Panc1 (cell line): ENCODE results near the gene ACOXL. TPM values are rescaled to one million over a fixed set of nuclear protein-coding genes. Genes with fewer than 3 reads are reported as not detected.

Source experiments
- ATAC-seq: fragments of 200-7000 bp; cut with Tn5 transposase; 2 replicates; pipeline ENCODE4 v1.9.1; 2020; ENCODE audit warnings: mild to moderate bottlenecking, moderate library complexity
- BruUV-seq: library from RNA; stranded (reverse); fragments of 400-500 nt; replicated peaks from 2 replicates; lab custom pipeline; 2021; lab: Mats Ljungman, UMichigan
- CTCF ChIA-PET: fragments of 300-600 bp; sonication (Branson Sonifier 250); formaldehyde crosslinking; loops from one replicate; lab custom pipeline; 2022; ENCODE audit warnings: antibody characterized with exemption; lab: Charles Lee
- POLR2A ChIA-PET: fragments of 300-600 bp; sonication (Branson Sonifier 250); formaldehyde crosslinking; loops from one replicate; lab custom pipeline; 2022; ENCODE audit warnings: antibody characterized with exemption; lab: Charles Lee
- DNase-seq: peaks from one replicate; pipeline ENCODE4 v3.0.0-alpha.2; 2010; ENCODE audit warnings: low read depth, low spot score
- H3K27ac ChIP-seq: 2 replicates; pipeline ENCODE4 v1.5.1; 2011; ENCODE audit warnings: mild to moderate bottlenecking, low read length, inconsistent platforms
- H3K27me3 ChIP-seq: fragments of 200-500 bp; sonication (Bioruptor generic); 2 replicates; pipeline ENCODE4 v1.6.0; 2014; ENCODE audit warnings: low read length, inconsistent platforms; ENCODE audit not compliant: control insufficient read depth, insufficient read depth
- H3K36me3 ChIP-seq: fragments of 200-500 bp; sonication (Bioruptor generic); 2 replicates; pipeline ENCODE4 v1.5.1; 2014; ENCODE audit warnings: inconsistent platforms, mild to moderate bottlenecking, low read length, moderate library complexity; ENCODE audit not compliant: control insufficient read depth, insufficient read depth
- H3K4me1 ChIP-seq: 2 replicates; pipeline ENCODE4 v1.5.1; 2011; ENCODE audit warnings: inconsistent platforms, mild to moderate bottlenecking, low read length, moderate library complexity; ENCODE audit not compliant: control insufficient read depth, insufficient read depth
- H3K4me3 ChIP-seq, 2 experiments: 2 replicates each; pipeline ENCODE4 v1.5.1; 2011 to 2012; ENCODE audit warnings: low read depth in 2 of 2, low read length in 2 of 2, mild to moderate bottlenecking in 2 of 2, inconsistent platforms in 1 of 2, moderate library complexity in 1 of 2
- H3K9me3 ChIP-seq: fragments of 200-500 bp; sonication (Bioruptor generic); 2 replicates; pipeline ENCODE4 v1.5.1; 2014; ENCODE audit warnings: low read depth, mild to moderate bottlenecking, inconsistent platforms, low read length, moderate library complexity; ENCODE audit not compliant: control insufficient read depth, insufficient read depth
- POLR2AphosphoS5 ChIP-seq: IDR thresholded peaks from 2 replicates; pipeline ENCODE4 v1.6.1; 2012; ENCODE audit warnings: mild to moderate bottlenecking, low read depth, low read length, moderate library complexity
- SIN3A ChIP-seq: IDR thresholded peaks from 2 replicates; pipeline ENCODE4 v1.6.1; 2012; ENCODE audit warnings: low read depth, mild to moderate bottlenecking, low read length, moderate library complexity, borderline replicate concordance; ENCODE audit not compliant: insufficient read depth
- TCF7L2 ChIP-seq: IDR thresholded peaks from 2 replicates; pipeline ENCODE4 v1.6.1; 2011; ENCODE audit warnings: mild to moderate bottlenecking, low read depth, low read length, inconsistent platforms
- in situ Hi-C: cut with HindIII; loops from 2 replicates; pipeline ENCODE4 v1.10.0; 2016; ENCODE audit warnings: low sequenced_read_pairs, low pct_unique_long_range_greater_than_20kb
- intact Hi-C: fragments of 100-400 bp; cut with micrococcal nuclease; formaldehyde crosslinking; loops from one replicate; pipeline ENCODE4 v1.10.0; 2022; ENCODE audit not compliant: unreplicated experiment
- total RNA-seq: library from RNA; stranded (reverse); gene quantifications from one replicate; pipeline ENCODE4 v1.2.1, GENCODE V29; 2021; ENCODE audit not compliant: unreplicated experiment
- TF ChIP-seq, protein P1 (sequence below), 2 experiments: IDR thresholded peaks; 2 replicates each; pipeline ENCODE4 v1.6.1; 2011 to 2012; ENCODE audit warnings: low read depth in 2 of 2, control low read depth in 1 of 2, low read length in 1 of 2, mild to moderate bottlenecking in 1 of 2, moderate library complexity in 1 of 2; ENCODE audit not compliant: insufficient read depth in 1 of 2
- TF ChIP-seq, protein P2 (sequence below): fragments of 450-650 bp; IDR thresholded peaks from 2 replicates; pipeline ENCODE4 v1.5.1; 2017; ENCODE audit warnings: mild to moderate bottlenecking

ACOXL gene
- total RNA-seq, 1 experiment from 2014 or later, result 4.9 TPM

DNA sequence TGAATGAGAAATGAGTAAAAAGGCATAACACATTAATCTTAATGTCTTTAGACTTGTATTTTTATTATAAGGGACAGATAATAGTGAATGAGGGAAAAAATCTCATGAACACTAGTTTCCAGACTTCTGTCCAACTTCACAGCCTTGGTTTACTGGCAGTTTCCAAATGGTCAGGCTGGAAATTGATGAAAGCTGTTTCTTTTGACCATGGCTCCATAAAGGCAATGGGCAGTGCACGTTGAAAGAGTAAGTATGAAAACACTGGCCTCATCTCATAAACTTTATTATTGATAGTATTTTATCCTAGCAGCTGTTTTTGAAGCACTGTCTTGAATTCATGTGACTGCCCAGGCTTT, 411.4 kb downstream of the ACOXL start:
- CTCF ChIA-PET, result no interaction called here
- BruUV-seq, result no TSS peak
- Histone ChIP-seq H3K27me3 (no peaks in the 10 kb centered on the region), H3K27ac (no peak overlapping the region), H3K4me1 (0 out of 2 replicates have a peak, but pooled peaks cover 3% of the 10 kb centered on the region), H3K4me3 (no peak overlapping the region), H3K9me3 (no peaks in the 10 kb centered on the region), H3K36me3 (peaks cover 9% of the 10 kb centered on the region)
- no peak for DNase-seq
- POLR2A ChIA-PET, result no interaction called here
- intact Hi-C loops, result no loop called here
- no peak for ATAC-seq
- TF ChIP-seq SIN3A, result no peak
- no peak for TF ChIP-seq POLR2AphosphoS5
- TF ChIP-seq, protein P1, sequence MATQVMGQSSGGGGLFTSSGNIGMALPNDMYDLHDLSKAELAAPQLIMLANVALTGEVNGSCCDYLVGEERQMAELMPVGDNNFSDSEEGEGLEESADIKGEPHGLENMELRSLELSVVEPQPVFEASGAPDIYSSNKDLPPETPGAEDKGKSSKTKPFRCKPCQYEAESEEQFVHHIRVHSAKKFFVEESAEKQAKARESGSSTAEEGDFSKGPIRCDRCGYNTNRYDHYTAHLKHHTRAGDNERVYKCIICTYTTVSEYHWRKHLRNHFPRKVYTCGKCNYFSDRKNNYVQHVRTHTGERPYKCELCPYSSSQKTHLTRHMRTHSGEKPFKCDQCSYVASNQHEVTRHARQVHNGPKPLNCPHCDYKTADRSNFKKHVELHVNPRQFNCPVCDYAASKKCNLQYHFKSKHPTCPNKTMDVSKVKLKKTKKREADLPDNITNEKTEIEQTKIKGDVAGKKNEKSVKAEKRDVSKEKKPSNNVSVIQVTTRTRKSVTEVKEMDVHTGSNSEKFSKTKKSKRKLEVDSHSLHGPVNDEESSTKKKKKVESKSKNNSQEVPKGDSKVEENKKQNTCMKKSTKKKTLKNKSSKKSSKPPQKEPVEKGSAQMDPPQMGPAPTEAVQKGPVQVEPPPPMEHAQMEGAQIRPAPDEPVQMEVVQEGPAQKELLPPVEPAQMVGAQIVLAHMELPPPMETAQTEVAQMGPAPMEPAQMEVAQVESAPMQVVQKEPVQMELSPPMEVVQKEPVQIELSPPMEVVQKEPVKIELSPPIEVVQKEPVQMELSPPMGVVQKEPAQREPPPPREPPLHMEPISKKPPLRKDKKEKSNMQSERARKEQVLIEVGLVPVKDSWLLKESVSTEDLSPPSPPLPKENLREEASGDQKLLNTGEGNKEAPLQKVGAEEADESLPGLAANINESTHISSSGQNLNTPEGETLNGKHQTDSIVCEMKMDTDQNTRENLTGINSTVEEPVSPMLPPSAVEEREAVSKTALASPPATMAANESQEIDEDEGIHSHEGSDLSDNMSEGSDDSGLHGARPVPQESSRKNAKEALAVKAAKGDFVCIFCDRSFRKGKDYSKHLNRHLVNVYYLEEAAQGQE (IDR thresholded peaks at IDR 0.05; ENCODE audit: insufficient read depth in 1 of 2, low read depth in 2 of 2, low read length in 1 of 2), result no peak
- TF ChIP-seq, protein P2, sequence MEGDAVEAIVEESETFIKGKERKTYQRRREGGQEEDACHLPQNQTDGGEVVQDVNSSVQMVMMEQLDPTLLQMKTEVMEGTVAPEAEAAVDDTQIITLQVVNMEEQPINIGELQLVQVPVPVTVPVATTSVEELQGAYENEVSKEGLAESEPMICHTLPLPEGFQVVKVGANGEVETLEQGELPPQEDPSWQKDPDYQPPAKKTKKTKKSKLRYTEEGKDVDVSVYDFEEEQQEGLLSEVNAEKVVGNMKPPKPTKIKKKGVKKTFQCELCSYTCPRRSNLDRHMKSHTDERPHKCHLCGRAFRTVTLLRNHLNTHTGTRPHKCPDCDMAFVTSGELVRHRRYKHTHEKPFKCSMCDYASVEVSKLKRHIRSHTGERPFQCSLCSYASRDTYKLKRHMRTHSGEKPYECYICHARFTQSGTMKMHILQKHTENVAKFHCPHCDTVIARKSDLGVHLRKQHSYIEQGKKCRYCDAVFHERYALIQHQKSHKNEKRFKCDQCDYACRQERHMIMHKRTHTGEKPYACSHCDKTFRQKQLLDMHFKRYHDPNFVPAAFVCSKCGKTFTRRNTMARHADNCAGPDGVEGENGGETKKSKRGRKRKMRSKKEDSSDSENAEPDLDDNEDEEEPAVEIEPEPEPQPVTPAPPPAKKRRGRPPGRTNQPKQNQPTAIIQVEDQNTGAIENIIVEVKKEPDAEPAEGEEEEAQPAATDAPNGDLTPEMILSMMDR, result no peak
- TF ChIP-seq TCF7L2, result no peak
- in situ Hi-C loops, result no loop called here

DNA sequence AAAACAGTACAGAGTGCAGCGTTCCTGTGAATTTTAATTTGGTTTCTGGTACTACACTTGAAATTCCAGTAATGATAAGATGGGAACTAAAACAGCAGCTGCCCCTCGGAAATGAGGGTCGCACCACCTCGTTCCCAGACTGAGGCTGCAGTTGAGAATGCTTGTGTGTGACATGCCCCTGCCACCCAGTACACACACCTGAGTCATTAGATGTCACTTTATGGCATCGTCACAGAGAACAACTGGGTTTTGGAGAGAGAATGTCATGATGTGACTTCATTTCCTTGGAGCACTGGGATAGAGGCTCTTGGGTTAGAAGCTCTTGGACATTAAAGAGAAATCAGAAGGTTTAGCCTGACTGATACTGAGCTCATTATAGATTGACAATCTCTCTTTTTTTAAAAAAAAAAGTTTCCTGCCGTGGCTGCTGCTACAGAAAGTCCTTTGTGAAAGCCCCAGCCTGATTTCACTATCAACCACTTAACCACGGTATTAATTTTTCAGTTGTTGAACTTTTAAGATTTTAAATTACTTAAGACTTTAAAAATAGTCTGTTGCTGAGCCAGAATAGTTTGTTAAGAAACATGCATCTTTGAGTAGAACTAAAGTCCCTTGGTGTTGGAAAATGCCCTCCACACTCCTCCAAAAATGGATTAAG, 412.9 kb downstream of the ACOXL start:
- POLR2A ChIA-PET, result no interaction called here

More for the DNA sequence above, 412.9 kb downstream of the ACOXL start:
- DNase-seq (no peak), ATAC-seq (no peak)
- in situ Hi-C loops, result no loop called here
- BruUV-seq, result no TSS peak
- Histone ChIP-seq H3K36me3 (peaks cover 9% of the 10 kb centered on the region), H3K9me3 (no peaks in the 10 kb centered on the region), H3K27ac (no peak overlapping the region), H3K27me3 (no peaks in the 10 kb centered on the region), H3K4me3 (no peak overlapping the region), H3K4me1 (0 out of 2 replicates have a peak, but pooled peaks cover 3% of the 10 kb centered on the region)
- TF ChIP-seq, protein P2, result no peak
- no peak for TF ChIP-seq TCF7L2
- no peak for TF ChIP-seq POLR2AphosphoS5
- TF ChIP-seq, protein P1 (IDR thresholded peaks at IDR 0.05; ENCODE audit: insufficient read depth in 1 of 2, low read depth in 2 of 2, low read length in 1 of 2), result no peak
- TF ChIP-seq SIN3A, result no peak
- CTCF ChIA-PET, result no interaction called here
- intact Hi-C loops, result no loop called here
